SJSA1 (cell line): ENCODE data around the gene GPATCH3. TPM values are rescaled to one million over a fixed set of nuclear protein-coding genes. Genes with fewer than 3 reads are reported as not detected.
"Not testable (repeated sequence)": the region's sequence is repeated elsewhere in the genome, so short reads cannot be mapped to it uniquely, and the experiment has no call there.

Experiments used
- DNase-seq, 2 experiments: peaks; one replicate each; pipeline ENCODE4 v3.0.0-alpha.2; 2015 to 2020; ENCODE audit warnings: low spot score in 2 of 2, low read depth in 1 of 2
- H3K27ac ChIP-seq: fragments of 250-450 bp; sonication (Bioruptor Pico); 2 replicates; pipeline ENCODE4 v1.5.1; 2020; ENCODE audit warnings: mild to moderate bottlenecking, moderate library complexity
- H3K27me3 ChIP-seq: fragments of 250-450 bp; sonication (Bioruptor Pico); replicated peaks from 2 replicates; pipeline ENCODE4 v1.5.1; 2020; ENCODE audit warnings: mild to moderate bottlenecking, moderate library complexity
- H3K36me3 ChIP-seq: fragments of 250-450 bp; sonication (Bioruptor Pico); 2 replicates; pipeline ENCODE4 v1.5.1; 2020; ENCODE audit warnings: mild to moderate bottlenecking
- H3K4me1 ChIP-seq: fragments of 250-450 bp; sonication (Bioruptor Pico); replicated peaks from 2 replicates; pipeline ENCODE4 v1.6.1; 2021; ENCODE audit warnings: mild to moderate bottlenecking
- H3K4me3 ChIP-seq: fragments of 250-450 bp; sonication (Bioruptor Pico); 2 replicates; pipeline ENCODE4 v1.5.1; 2020; ENCODE audit warnings: mild to moderate bottlenecking
- H3K9me3 ChIP-seq: fragments of 250-450 bp; sonication (Bioruptor Pico); replicated peaks from 2 replicates; pipeline ENCODE4 v1.5.1; 2020; ENCODE audit warnings: mild to moderate bottlenecking
- total RNA-seq: library from RNA; depleted of rRNA; stranded (reverse); fragments of >200 nt; shearing (Covaris generic); gene quantifications from 2 replicates; pipeline ENCODE4 v1.2.3, GENCODE V29; 2014; rRNA removed

Gene GPATCH3, protein sequence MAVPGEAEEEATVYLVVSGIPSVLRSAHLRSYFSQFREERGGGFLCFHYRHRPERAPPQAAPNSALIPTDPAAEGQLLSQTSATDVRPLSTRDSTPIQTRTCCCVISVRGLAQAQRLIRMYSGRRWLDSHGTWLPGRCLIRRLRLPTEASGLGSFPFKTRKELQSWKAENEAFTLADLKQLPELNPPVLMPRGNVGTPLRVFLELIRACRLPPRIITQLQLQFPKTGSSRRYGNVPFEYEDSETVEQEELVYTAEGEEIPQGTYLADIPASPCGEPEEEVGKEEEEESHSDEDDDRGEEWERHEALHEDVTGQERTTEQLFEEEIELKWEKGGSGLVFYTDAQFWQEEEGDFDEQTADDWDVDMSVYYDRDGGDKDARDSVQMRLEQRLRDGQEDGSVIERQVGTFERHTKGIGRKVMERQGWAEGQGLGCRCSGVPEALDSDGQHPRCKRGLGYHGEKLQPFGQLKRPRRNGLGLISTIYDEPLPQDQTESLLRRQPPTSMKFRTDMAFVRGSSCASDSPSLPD
- total RNA-seq: 4.8 and 7.8 TPM in 2 replicates

DNA sequence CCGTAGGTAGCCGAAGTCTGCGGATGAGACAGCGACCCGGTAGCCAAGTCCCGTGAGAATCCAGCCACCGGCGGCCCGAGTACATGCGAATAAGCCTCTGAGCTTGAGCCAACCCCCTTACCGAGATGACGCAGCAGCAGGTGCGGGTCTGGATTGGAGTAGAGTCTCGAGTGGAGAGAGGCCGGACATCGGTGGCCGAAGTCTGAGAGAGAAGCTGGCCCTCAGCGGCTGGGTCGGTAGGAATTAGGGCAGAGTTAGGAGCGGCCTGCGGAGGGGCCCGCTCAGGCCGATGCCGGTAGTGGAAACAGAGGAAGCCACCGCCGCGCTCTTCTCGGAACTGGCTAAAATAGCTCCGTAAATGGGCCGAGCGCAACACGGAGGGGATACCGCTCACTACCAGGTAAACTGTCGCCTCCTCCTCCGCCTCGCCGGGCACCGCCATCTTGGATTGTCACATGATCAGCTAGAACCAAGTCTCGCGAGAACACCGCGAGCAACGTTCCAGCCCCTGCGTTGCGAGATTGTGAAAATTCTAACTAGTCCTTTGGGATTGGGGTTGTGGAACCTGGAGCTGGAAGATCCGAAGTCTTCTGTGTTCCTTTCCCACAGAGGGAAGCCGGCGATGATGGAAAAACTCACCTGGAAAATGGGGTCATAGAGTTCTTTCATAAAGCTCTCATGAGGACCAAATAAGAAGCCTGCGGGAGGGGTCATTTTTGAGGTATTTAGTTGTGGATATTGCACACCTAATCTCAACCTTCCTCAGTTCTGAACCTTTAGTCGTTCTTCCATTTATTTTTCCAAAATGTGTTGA lies at the start of gene GPATCH3:
Gene GPATCH3 (minus strand): TSS at position 467 of the 814 bp plus-strand sequence. CDS start 25 bp downstream, at position 442.
- no peaks in the 10 kb centered on the region for H3K27me3 ChIP-seq
- DNase-seq: peak; percentile 90 to 93

DNA sequence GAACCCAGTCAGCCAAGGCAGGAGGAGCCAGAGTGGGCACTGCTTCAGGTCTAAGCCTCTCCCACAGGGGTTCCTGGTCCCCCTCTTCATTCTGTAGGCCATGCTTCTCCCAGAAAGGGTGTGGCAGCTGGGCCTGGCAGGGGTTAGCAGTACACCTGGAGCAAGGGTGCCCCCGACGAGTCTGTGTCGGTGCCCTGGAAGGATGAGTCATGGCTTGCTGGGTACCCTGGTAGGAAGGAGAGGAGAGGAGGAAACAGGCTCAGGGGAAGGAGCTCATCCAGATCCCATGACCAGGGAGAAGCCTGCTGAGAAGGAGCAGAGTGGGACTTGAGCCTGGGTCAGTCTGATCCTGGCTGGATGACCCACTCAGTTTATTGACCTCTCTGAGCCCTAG lies 49.7 kb upstream of the GPATCH3 start:
- Histone ChIP-seq H3K4me3 (no peak overlapping the region), H3K4me1 (no peaks in the 10 kb centered on the region), H3K27ac (no peak overlapping the region), H3K27me3 (no peaks in the 10 kb centered on the region; the same call in 1 of the 2 replicates), H3K36me3 (peaks cover 29% of the 10 kb centered on the region), H3K9me3 (no peaks in the 10 kb centered on the region)
- DNase-seq: no peak

More for the DNA sequence above, at the start of gene GPATCH3:
- Histone ChIP-seq H3K4me1 (peaks cover 13% of the 10 kb centered on the region), H3K9me3 (peaks cover 8% of the 10 kb centered on the region), H3K36me3 (peaks cover 26% of the 10 kb centered on the region), H3K4me3 (peak within 1 kb of the TSS; percentile 78), H3K27ac (peak within 1 kb of the TSS; percentile 63)

- no peak overlapping the region for H3K27ac ChIP-seq
- DNase-seq: no peak
Measured at GRCh38 chr1:26949266-26949925, 49.1 kb upstream of the GPATCH3 start.

DNA sequence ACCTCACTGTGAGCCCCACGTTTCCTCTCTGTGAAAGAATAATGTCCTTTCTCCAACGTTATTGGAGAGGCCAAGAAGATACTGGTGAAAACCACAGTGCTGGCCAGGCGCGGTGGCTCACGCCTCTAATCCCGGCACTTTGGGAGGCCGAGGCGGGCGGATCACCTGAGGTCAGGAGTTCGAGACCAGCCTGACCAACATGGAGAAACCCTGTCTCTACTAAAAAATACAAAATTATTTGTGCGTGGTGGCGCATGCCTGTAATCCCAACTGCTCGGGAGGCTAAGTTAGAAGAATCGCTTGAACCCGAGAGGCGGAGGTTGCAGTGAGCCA lies 48.4 kb upstream of the GPATCH3 start:
- not testable (repeated sequence) for H3K9me3 ChIP-seq, DNase-seq, H3K4me3 ChIP-seq, H3K4me1 ChIP-seq, H3K27me3 ChIP-seq, H3K27ac ChIP-seq
- peaks cover 42% of the 10 kb centered on the region for H3K36me3 ChIP-seq

More at GRCh38 chr1:26949266-26949925, 49.1 kb upstream of the GPATCH3 start:
- H3K9me3 ChIP-seq: no peaks in the 10 kb centered on the region
- H3K27me3 ChIP-seq: no peaks in the 10 kb centered on the region
- no peak overlapping the region for H3K4me3 ChIP-seq
- no peaks in the 10 kb centered on the region for H3K4me1 ChIP-seq
- peaks cover 35% of the 10 kb centered on the region for H3K36me3 ChIP-seq

DNA sequence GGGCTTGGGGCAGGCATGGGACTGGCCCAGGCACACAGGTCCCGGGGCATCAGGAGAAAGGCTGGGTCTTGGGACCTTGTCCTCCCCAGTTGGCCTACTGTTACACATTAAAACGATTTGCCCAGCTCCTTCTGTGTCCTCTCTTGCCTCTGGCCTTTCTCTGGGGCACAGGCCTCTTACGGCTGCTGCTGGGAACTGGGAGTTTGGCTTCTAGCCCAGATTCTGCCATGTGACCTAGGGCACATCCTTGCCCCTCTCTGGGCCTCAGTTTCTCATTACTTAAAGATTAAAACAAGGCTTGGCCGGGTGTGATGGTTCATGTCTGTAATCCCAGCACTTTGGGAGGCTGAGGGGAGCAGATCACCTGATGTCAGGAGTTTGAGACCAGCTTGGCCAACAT lies 46.0 kb upstream of the GPATCH3 start:
- H3K27ac ChIP-seq: no peak overlapping the region
- no peaks in the 10 kb centered on the region for H3K9me3 ChIP-seq
- DNase-seq: no peak
- peaks cover 66% of the 10 kb centered on the region for H3K36me3 ChIP-seq
- no peaks in the 10 kb centered on the region for H3K4me1 ChIP-seq
- no peak overlapping the region for H3K4me3 ChIP-seq
- no peaks in the 10 kb centered on the region for H3K27me3 ChIP-seq

DNA sequence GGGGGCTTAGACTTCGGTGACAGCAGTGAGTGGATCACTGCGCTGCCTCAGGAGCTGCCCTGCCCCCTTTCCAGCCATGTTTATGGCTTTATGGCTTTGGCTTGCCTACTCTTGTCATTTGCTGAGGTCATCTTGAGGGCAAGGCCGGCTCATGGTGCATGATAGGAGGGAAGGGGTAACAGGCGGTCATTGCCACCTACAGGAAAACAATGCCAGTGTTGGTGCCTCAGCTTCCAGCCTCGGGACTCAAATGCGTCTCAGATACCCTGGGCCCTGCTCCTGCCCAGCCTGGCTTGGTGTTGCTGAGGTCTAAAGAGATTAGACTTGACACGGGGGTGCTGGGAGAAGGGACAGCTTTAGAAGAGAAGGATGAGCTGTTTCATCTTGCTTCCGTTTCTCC lies 45.5 kb upstream of the GPATCH3 start:
- H3K4me1 ChIP-seq: no peaks in the 10 kb centered on the region
- DNase-seq: no peak
- no peaks in the 10 kb centered on the region for H3K27me3 ChIP-seq
- H3K4me3 ChIP-seq: no peak overlapping the region
- peaks cover 69% of the 10 kb centered on the region for H3K36me3 ChIP-seq
- H3K27ac ChIP-seq: no peak overlapping the region
- no peaks in the 10 kb centered on the region for H3K9me3 ChIP-seq

DNA sequence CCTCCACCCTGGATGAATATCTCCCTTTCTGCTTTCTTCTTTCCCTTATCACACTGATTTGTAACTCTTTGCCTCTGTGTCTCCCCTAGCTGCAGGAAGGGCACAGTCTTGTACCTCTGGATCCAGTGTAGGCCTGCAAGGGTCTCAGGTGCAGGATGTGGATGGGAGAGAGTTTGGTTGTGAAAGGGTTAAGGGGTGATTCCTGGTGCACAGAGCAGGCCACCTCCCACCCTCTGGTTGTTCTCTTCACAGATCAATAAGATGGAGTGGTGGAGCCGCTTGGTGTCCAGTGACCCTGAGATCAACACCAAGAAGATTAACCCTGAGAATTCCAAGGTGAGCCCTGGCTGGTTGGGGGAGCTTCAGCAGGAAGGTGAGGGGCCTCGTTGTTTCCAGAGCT lies 44.9 kb upstream of the GPATCH3 start:
- Histone ChIP-seq H3K36me3 (peaks cover 72% of the 10 kb centered on the region), H3K27me3 (no peaks in the 10 kb centered on the region), H3K4me1 (no peaks in the 10 kb centered on the region), H3K27ac (no peak overlapping the region), H3K4me3 (no peak overlapping the region), H3K9me3 (no peaks in the 10 kb centered on the region)
- no peak for DNase-seq

GRCh38 chr1:26942656-26943055 lies 42.4 kb upstream of the GPATCH3 start:
- Histone ChIP-seq H3K27me3 (no peaks in the 10 kb centered on the region), H3K36me3 (peaks cover 93% of the 10 kb centered on the region), H3K4me3 (no peak overlapping the region), H3K4me1 (no peaks in the 10 kb centered on the region), H3K27ac (no peak overlapping the region), H3K9me3 (no peaks in the 10 kb centered on the region)
- no peak for DNase-seq

DNA sequence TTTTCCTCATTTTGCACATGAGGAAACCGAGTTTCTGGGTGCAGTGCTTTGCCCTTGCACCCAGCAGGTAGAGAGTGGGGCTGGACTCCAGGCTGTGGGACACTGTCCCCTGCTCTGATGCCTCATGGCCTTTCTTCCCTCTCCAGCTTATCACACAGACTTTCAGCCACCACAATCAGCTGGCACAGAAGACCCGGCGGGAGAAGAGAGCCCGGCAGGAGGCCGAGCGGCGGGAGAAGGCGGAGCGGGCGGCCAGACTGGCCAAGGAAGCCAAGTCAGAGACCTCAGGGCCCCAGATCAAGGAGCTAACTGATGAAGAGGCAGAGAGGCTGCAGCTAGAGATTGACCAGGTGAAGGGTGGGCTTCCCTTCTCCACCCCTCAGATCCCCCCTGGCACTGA lies 41.0 kb upstream of the GPATCH3 start:
- H3K36me3 ChIP-seq: peaks cover 93% of the 10 kb centered on the region
- H3K27ac ChIP-seq: no peak overlapping the region
- no peak overlapping the region for H3K4me3 ChIP-seq
- no peak for DNase-seq
- H3K9me3 ChIP-seq: no peaks in the 10 kb centered on the region
- no peaks in the 10 kb centered on the region for H3K4me1 ChIP-seq
- H3K27me3 ChIP-seq: no peaks in the 10 kb centered on the region

- Histone ChIP-seq H3K4me3 (no peak overlapping the region), H3K9me3 (no peaks in the 10 kb centered on the region), H3K27ac (no peak overlapping the region), H3K36me3 (peaks cover 86% of the 10 kb centered on the region), H3K27me3 (no peaks in the 10 kb centered on the region), H3K4me1 (no peaks in the 10 kb centered on the region)
- DNase-seq: no peak
Measured at GRCh38 chr1:26938659-26939025, 38.4 kb upstream of the GPATCH3 start.

DNA sequence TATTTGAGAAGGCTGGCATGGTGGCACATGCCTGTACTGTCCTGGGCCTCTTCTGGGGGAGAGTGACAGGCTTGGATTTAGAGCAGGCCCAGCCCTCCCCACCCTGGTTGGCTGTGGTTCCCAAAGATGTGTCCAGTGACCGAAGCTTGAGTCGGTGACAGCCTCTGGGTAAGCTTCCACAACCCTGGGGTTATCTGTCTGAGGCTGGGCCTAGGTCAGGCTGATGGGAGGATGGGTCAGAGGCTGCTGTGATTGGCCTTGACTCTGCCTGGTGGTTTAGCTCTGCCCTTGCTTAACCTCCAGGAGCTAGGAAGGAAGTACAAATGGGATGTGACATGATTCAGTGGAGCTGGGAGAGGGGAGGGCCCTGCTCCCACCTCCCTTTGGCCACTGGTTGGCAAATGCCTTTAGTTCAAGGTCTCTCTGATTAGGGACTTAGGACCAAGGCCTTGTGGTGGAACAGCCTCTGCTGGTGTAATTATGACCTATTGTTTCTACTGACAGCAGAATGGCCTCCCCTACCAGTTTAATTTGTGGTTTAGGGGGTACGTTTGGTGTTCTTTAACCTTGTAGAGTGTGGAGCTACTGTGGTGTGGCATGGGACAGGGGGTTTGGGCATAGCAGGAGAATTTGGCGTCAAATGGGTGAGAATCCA lies 37.9 kb upstream of the GPATCH3 start:
- H3K9me3 ChIP-seq: no peaks in the 10 kb centered on the region
- no peaks in the 10 kb centered on the region for H3K27me3 ChIP-seq
- H3K27ac ChIP-seq: no peak overlapping the region
- no peaks in the 10 kb centered on the region for H3K4me1 ChIP-seq
- no peak overlapping the region for H3K4me3 ChIP-seq
- DNase-seq: no peak
- peaks cover 86% of the 10 kb centered on the region for H3K36me3 ChIP-seq

GRCh38 chr1:26936823-26937222 lies 36.6 kb upstream of the GPATCH3 start:
- no peak overlapping the region for H3K27ac ChIP-seq
- H3K4me3 ChIP-seq: no peak overlapping the region
- H3K27me3 ChIP-seq: no peaks in the 10 kb centered on the region
- H3K36me3 ChIP-seq: peaks cover 80% of the 10 kb centered on the region
- no peaks in the 10 kb centered on the region for H3K9me3 ChIP-seq
- no peak for DNase-seq
- H3K4me1 ChIP-seq: no peaks in the 10 kb centered on the region

DNA sequence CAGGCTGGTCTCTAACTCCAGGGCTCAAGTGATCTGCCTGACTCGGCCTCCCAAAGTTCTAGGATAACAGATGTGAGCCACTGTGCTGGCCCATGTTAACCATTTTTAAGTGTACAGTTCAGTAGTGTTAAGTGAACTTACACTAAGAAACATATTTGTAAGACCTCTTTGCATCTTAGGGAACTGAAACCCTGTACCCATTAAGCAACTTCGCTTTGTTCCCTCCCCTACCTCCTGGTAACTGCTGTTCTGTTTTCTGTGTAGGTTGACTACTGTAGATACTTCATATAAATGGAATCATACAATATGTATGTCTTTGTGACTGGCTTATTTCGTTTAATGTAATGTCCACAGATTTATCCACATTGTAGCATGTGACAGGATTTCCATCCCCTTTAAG lies 32.3 kb upstream of the GPATCH3 start:
- Histone ChIP-seq H3K4me1 (no peaks in the 10 kb centered on the region), H3K36me3 (peaks cover 77% of the 10 kb centered on the region), H3K4me3 (no peak overlapping the region), H3K9me3 (no peaks in the 10 kb centered on the region), H3K27me3 (no peaks in the 10 kb centered on the region), H3K27ac (no peak overlapping the region)
- no peak for DNase-seq
